ENCODE data around the gene WDCP.
A peak's percentile ranks its signal among the peaks of the same experiment; 100 is the strongest.
"Not testable (repeated sequence)": the region's sequence is repeated elsewhere in the genome, so short reads cannot be mapped to it uniquely, and the experiment has no call there.

WDCP gene

DNA sequence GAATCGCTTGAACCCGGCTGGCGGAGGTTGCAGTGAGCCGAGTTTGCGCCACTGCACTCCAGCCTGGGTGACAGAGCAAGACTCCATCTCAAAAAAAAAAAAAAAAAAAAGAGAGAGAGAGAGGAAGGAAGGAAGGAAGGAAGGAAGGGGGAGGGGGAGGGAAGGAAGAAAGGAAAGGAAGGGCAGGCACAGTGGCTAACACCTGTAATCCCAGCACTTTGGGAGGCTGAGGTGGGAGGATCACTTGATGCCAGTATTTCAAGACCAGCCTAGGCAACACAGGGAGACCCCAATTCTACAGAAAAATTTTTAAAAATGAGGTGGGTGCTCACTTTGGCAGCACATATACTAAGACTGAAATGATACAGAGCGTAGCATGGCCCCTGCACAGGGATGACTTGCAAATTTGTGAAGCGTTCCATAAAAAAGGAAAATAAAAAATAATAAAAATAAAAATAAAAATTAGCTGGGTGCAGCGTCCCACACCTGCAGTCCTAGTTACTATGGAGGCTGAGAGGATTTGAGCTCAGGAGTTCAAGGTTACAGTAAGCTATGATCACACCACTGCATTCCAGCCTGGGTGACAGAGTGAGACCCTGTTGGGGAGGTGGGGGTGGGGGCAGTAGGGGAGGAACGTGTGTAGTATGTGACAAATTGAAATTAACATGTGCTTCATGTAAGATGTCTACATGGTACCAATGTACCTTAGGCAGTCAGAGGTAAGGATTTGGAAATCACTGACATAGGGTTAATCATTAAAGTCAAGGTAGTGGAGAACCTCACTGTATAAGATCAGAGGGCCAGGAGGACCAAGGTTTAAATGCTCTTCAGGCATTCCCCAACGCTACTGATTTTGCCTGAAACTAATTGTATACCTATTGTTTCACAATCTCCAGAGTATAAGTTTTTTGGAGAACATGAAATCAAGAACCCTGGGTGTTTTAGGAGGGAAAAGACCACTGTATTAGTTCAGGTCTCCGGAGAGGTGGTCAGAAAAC, 1.4 kb downstream of the WDCP start:
- Histone ChIP-seq H3K9me3 (ENCODE audit: control insufficient read depth, low read length) (no peaks in the 10 kb centered on the region), H3K4me3 (ENCODE audit: extremely low read depth, insufficient read depth, low read length, poor library complexity, severe bottlenecking) (peak overlapping the region; percentile 74), H3K36me3 (ENCODE audit: control insufficient read depth, insufficient read depth, low read length) (no peaks in the 10 kb centered on the region), H3K27ac (ENCODE audit: low read depth, low read length, severe bottlenecking) (no peak overlapping the region), H3K4me1 (ENCODE audit: control insufficient read depth, insufficient read depth, low read length, poor library complexity, severe bottlenecking) (peaks cover 9% of the 10 kb centered on the region)
- WGBS, 2 experiments (ENCODE audit: insufficient coverage in 2 of 2), result 58 to 75% methylated on average over 2 of the region's 11 CpGs

GRCh38 chr2:24043133-24043532, 4.1 kb downstream of the WDCP start:
- not testable (repeated sequence) for H3K4me3 ChIP-seq (ENCODE audit: extremely low read depth, insufficient read depth, low read length, poor library complexity, severe bottlenecking); H3K4me1 ChIP-seq (ENCODE audit: control insufficient read depth, insufficient read depth, low read length, poor library complexity, severe bottlenecking); H3K27ac ChIP-seq (ENCODE audit: low read depth, low read length, severe bottlenecking); H3K9me3 ChIP-seq (ENCODE audit: control insufficient read depth, low read length)
- H3K36me3 ChIP-seq (ENCODE audit: control insufficient read depth, insufficient read depth, low read length), result peaks cover 16% of the 10 kb centered on the region
- WGBS, 2 experiments (ENCODE audit: insufficient coverage in 2 of 2), result 90 to 99% methylated on average over 6 of the region's 6 CpGs

- Histone ChIP-seq H3K4me1 (ENCODE audit: control insufficient read depth, insufficient read depth, low read length, poor library complexity, severe bottlenecking) (no peaks in the 10 kb centered on the region), H3K36me3 (ENCODE audit: control insufficient read depth, insufficient read depth, low read length) (peaks cover 35% of the 10 kb centered on the region)
- WGBS, 2 experiments (ENCODE audit: insufficient coverage in 2 of 2), result 100% methylated on average over 4 of the region's 4 CpGs; no CpG with 5 or more reads in 1 of the 2 experiments
Observed at GRCh38 chr2:24040511-24040910, 6.7 kb downstream of the WDCP start.

DNA sequence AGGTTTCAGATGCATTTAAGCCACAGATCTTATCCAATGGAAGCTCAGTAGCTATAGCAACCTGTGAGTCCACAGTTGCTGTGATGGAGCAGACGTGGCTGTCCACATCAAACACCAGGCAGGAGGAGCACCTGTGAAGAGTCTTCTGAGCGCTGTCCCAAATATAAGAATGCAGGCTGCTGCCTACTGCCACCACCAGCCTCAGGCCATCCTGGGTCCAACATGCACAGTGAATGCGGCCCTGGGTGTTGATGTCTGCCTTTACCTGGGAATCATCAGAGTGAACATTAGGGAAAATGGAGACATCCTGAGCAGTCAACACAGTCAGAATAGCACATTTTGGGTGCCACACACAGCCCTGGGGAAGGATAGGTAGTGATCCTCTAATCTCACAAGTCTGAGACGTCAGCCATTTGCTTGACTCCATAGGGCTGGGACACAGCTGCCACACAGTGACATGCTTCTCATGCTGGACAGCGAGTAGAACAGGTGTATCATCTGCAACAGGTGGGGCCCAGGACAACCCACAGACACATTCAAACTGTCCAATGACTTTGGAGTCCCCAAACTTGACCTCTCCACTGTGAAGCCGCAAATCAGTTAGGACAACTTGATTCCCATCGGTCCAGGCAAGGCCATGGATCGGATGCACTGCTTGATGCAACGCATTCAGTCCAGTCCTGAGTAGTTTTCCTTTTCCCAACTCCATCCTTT, 8.2 kb downstream of the WDCP start:
- peaks cover 43% of the 10 kb centered on the region for H3K36me3 ChIP-seq (ENCODE audit: control insufficient read depth, insufficient read depth, low read length)
- 95% methylated on average over 7 to 9 of the region's 9 CpGs for WGBS, 2 experiments (ENCODE audit: insufficient coverage in 2 of 2)

More at GRCh38 chr2:24040511-24040910, 6.7 kb downstream of the WDCP start:
- H3K9me3 ChIP-seq (ENCODE audit: control insufficient read depth, low read length), result no peaks in the 10 kb centered on the region
- no peak overlapping the region for H3K27ac ChIP-seq (ENCODE audit: low read depth, low read length, severe bottlenecking)
- H3K4me3 ChIP-seq (ENCODE audit: extremely low read depth, insufficient read depth, low read length, poor library complexity, severe bottlenecking), result no peak overlapping the region

DNA sequence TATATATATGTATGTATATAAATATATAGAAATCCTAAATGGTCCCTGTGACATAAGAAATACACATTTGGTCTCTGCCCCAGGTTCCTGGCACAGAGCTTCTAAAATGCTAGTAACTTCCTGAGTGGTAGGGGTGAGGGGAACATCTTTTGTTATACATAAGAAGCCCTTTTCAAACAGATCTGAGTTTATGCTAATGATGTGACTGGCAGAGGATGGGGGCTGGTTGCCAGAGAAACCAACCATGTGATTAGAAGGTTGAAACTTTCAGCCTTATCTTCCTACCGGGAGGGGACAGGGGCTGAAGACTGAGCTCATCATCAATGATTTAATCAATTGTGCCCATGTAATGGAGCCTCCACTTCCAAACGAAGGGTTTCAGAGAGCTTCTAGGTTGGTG, 21.0 kb downstream of the WDCP start:
- H3K36me3 ChIP-seq (ENCODE audit: control insufficient read depth, insufficient read depth, low read length), result peaks cover 59% of the 10 kb centered on the region
- 26 to 60% methylated on average over 1 to 2 of the region's 2 CpGs for WGBS, 2 experiments (ENCODE audit: insufficient coverage in 2 of 2)

More for the DNA sequence above, 8.2 kb downstream of the WDCP start:
- Histone ChIP-seq H3K27ac (ENCODE audit: low read depth, low read length, severe bottlenecking) (no peak overlapping the region), H3K4me3 (ENCODE audit: extremely low read depth, insufficient read depth, low read length, poor library complexity, severe bottlenecking) (no peak overlapping the region), H3K9me3 (ENCODE audit: control insufficient read depth, low read length) (no peaks in the 10 kb centered on the region), H3K4me1 (ENCODE audit: control insufficient read depth, insufficient read depth, low read length, poor library complexity, severe bottlenecking) (no peaks in the 10 kb centered on the region)

DNA sequence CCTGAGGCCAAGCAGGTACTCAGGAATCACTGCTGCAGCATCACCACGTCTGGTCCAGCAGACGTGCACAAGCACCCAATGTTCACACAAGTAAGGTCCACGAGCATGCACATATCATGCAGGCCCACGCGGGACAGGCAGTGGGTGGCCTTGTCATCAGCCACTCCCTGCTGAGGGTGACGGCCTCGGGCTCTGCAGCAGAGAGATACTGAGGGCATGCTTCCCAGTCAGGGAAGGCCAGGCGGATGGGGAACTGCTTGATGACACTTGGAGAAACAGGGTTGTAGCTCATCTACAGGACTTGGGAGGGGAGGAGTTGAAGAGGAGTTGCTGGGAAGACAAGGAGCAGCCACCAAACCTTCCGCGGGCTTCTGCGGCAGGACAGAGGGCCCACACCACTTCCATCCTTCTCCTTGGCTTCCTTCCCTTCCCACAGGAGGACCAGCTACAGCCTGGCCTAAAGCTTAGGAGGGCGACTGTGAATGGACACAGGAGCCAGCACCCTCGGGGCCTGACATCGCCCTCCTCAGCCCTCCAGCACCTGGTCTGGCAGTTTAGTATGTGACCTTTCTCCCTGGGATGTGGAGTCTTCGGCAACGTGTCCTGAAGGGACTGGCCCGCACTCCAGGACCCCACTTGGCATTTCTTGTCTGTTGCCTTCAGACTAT, 22.1 kb downstream of the WDCP start:
- WGBS, 2 experiments (ENCODE audit: insufficient coverage in 2 of 2), result 93 to 97% methylated on average over 13 to 16 of the region's 17 CpGs
- Histone ChIP-seq H3K4me3 (ENCODE audit: extremely low read depth, insufficient read depth, low read length, poor library complexity, severe bottlenecking) (no peak overlapping the region), H3K4me1 (ENCODE audit: control insufficient read depth, insufficient read depth, low read length, poor library complexity, severe bottlenecking) (no peaks in the 10 kb centered on the region), H3K36me3 (ENCODE audit: control insufficient read depth, insufficient read depth, low read length) (peaks cover 50% of the 10 kb centered on the region), H3K27ac (ENCODE audit: low read depth, low read length, severe bottlenecking) (no peak overlapping the region), H3K9me3 (ENCODE audit: control insufficient read depth, low read length) (no peaks in the 10 kb centered on the region)

More for the DNA sequence above, 21.0 kb downstream of the WDCP start:
- no peak overlapping the region for H3K4me3 ChIP-seq (ENCODE audit: extremely low read depth, insufficient read depth, low read length, poor library complexity, severe bottlenecking)
- H3K4me1 ChIP-seq (ENCODE audit: control insufficient read depth, insufficient read depth, low read length, poor library complexity, severe bottlenecking), result no peaks in the 10 kb centered on the region
- H3K27ac ChIP-seq (ENCODE audit: low read depth, low read length, severe bottlenecking), result no peak overlapping the region
- H3K9me3 ChIP-seq (ENCODE audit: control insufficient read depth, low read length), result no peaks in the 10 kb centered on the region

GRCh38 chr2:24024018-24024417, 23.2 kb downstream of the WDCP start:
- H3K36me3 ChIP-seq (ENCODE audit: control insufficient read depth, insufficient read depth, low read length), result peaks cover 39% of the 10 kb centered on the region
- WGBS, 2 experiments (ENCODE audit: insufficient coverage in 2 of 2), result 87% methylated on average over 11 to 12 of the region's 12 CpGs

GRCh38 chr2:24022975-24023575, 24.1 kb downstream of the WDCP start:
- 82 to 90% methylated on average over 13 to 14 of the region's 16 CpGs for WGBS, 2 experiments (ENCODE audit: insufficient coverage in 2 of 2)
- H3K4me1 ChIP-seq (ENCODE audit: control insufficient read depth, insufficient read depth, low read length, poor library complexity, severe bottlenecking), result peaks cover 1% of the 10 kb centered on the region
- no peak overlapping the region for H3K27ac ChIP-seq (ENCODE audit: low read depth, low read length, severe bottlenecking)
- H3K4me3 ChIP-seq (ENCODE audit: extremely low read depth, insufficient read depth, low read length, poor library complexity, severe bottlenecking), result no peak overlapping the region
- H3K9me3 ChIP-seq (ENCODE audit: control insufficient read depth, low read length), result no peaks in the 10 kb centered on the region
- H3K36me3 ChIP-seq (ENCODE audit: control insufficient read depth, insufficient read depth, low read length), result peaks cover 34% of the 10 kb centered on the region

More at GRCh38 chr2:24024018-24024417, 23.2 kb downstream of the WDCP start:
- H3K4me1 ChIP-seq (ENCODE audit: control insufficient read depth, insufficient read depth, low read length, poor library complexity, severe bottlenecking), result no peaks in the 10 kb centered on the region
- no peak overlapping the region for H3K4me3 ChIP-seq (ENCODE audit: extremely low read depth, insufficient read depth, low read length, poor library complexity, severe bottlenecking)
- no peak overlapping the region for H3K27ac ChIP-seq (ENCODE audit: low read depth, low read length, severe bottlenecking)
- no peaks in the 10 kb centered on the region for H3K9me3 ChIP-seq (ENCODE audit: control insufficient read depth, low read length)

- WGBS, 2 experiments (ENCODE audit: insufficient coverage in 2 of 2), result 94% methylated on average over 14 of the region's 14 CpGs
- Histone ChIP-seq H3K36me3 (ENCODE audit: control insufficient read depth, insufficient read depth, low read length) (peaks cover 34% of the 10 kb centered on the region), H3K27ac (ENCODE audit: low read depth, low read length, severe bottlenecking) (no peak overlapping the region), H3K4me1 (ENCODE audit: control insufficient read depth, insufficient read depth, low read length, poor library complexity, severe bottlenecking) (peaks cover 4% of the 10 kb centered on the region), H3K4me3 (ENCODE audit: extremely low read depth, insufficient read depth, low read length, poor library complexity, severe bottlenecking) (no peak overlapping the region), H3K9me3 (ENCODE audit: control insufficient read depth, low read length) (no peaks in the 10 kb centered on the region)
Observed at GRCh38 chr2:24022324-24022974, 24.7 kb downstream of the WDCP start.

Data from mesodermal cell (in vitro differentiated cells).